GM19099 (cell line): ENCODE results near the gene NPBWR2.

Experiments
- POLR2A ChIP-seq: IDR thresholded peaks from 3 replicates; pipeline ENCODE4 v1.6.1; 2011; ENCODE audit warnings: low read depth; ENCODE audit not compliant: insufficient read length; ENCODE audit errors: extremely low read depth

The NPBWR2 gene

GRCh38 chr20:64106981-64107735, at the start of gene NPBWR2:
NPBWR2 (minus strand) TSS chr20:64107565; CDS start chr20:64106831, 734 bp downstream.
- no peak for TF ChIP-seq POLR2A

GRCh38 chr20:64156136-64156885, 48.9 kb upstream of the NPBWR2 start:
- no peak for TF ChIP-seq POLR2A

- TF ChIP-seq POLR2A, result no peak
These were observed 48.1 kb upstream of the NPBWR2 start for GRCh38 chr20:64155258-64156135.

DNA sequence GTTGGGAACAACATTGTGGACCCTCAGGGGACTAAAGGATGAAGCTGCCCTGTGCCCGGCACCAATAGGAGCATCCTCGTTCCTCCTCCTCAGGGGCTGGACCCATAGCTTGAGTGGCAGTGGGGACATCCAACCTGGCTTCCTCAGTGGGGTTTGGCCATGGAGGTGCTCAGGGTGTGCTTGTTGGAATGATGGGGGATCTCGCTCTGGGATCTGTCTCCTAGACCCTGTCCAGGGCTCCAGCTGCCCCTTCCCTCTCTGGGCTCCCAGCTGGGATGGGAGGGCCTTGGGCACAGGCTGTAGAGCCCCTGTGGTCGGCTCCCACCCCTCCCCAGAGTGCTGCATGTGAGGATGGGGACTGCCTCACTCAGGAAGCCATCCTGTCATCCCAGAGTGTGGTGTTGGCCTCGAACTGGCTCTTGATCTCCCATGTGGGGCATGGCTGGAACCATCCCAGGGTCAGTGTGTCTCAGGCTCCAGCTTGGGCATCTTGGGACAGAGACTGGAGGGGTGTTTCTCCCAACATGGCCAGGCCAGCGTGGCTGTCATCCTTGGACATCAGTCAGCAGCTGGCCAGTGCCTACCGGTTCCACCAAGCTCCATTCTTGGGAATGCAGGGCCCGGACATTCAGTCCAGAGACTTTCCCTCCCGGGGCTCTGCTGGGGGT, 47.4 kb upstream of the NPBWR2 start:
- no peak for TF ChIP-seq POLR2A

DNA sequence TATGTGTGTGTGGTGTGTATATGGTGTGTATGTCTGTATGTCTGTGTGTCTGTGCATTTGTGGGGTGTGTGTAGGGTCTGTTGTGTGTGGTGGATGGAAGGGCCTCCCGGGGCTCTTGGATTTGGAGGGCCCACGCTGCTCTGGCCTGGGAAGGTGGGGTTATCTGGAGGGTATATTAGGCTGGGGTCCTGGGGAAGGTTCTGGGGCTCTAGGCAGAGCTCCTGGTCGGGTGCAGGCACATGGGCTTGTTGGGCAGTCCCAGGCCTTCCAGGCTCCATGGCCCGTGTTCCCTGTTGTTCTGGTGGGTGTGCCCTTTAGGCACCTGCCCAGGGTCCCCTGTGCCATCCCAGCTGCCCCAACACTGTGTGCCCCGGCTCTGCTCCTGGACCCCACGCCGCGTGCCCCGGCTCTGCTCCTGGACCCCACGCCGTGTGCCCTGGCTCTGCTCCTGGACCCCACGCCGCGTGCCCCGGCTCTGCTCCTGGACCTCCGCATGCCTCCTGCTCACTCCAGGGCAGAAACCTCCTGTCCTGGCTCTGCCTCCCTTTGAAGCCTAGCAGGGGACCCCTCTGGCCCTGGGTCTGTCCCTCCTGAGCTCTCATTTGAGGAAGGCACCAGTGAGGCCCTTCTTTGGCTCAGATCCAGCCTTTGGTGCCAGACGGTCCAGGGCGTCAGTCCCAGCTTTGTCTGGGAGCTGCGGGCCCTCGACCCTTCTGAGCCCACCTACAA, 46.7 kb upstream of the NPBWR2 start:
- no peak for TF ChIP-seq POLR2A

DNA sequence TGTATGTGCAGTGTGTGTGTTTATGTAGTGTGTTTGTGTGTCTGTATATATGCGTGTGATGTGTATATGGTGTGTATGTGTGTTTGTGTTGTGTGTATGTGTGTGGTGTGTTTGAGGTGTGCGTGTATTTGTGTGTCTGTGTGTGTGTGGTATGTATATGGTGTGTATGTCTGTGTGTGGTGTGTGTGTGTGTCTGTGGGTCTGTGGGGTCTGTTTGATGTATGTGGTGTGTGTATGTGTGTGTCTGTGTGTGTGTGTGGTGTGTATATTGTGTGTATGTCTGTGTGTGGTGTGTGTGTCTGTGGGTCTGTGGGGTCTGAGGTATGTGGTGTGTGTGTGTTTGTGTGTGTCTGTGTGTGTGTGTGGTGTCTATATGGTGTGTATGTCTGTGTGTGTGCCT, 46.0 kb upstream of the NPBWR2 start:
- TF ChIP-seq POLR2A, result no peak

- TF ChIP-seq POLR2A, result no peak
These were observed 45.5 kb upstream of the NPBWR2 start for GRCh38 chr20:64152906-64153305.

GRCh38 chr20:64151633-64152530, 44.5 kb upstream of the NPBWR2 start:
- no peak for TF ChIP-seq POLR2A

- no peak for TF ChIP-seq POLR2A
These were observed 43.6 kb upstream of the NPBWR2 start for GRCh38 chr20:64150756-64151632.

DNA sequence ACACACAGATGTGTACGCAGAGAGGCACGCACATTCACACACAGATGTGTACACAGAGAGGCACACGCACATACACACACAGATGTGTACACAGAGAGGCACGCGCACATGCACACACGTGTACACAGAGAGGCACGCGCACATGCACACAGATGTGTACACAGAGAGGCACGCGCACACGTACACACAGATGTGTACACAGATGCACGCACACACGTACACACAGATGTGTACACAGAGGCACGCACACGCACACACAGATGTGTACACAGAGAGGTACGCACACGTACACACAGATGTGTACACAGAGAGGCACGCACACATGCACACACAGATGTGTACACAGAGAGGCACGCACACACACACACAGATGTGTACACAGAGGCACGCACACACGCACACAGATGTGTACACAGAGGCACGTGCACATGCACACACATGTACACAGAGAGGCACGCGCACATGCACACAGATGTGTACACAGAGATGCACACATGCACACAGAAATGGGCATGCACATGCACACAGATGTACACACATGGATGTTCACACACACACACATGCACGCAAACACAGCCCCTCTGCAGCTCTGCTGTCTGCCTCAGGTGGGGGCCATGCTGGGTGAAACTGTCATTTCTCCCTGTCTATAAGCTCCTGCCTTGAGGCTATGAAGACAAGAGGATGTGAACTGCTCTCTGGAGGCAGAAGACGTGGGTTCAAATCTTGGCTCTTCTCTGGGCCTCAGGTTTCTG, 42.6 kb upstream of the NPBWR2 start:
- TF ChIP-seq POLR2A, result no peak

DNA sequence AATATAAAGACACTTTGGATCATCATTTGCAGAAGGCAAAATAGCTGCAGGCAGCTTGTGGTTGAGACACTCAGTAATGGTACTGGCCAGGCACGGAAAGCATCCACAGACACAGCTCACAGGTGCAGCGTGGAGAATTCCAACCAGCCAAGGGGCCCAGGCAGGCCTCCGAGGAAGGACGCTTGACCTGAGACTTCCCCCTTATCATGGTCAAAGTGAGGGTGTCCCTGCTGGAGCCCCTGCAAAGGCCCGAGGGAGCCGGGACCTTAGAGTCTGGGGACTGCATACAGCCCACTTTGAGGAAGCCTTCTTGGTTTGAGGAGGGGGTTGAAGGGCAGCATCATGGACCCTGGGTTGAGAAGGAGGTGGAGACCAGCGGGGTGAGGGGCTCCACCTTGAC, 41.8 kb upstream of the NPBWR2 start:
- TF ChIP-seq POLR2A, result no peak

DNA sequence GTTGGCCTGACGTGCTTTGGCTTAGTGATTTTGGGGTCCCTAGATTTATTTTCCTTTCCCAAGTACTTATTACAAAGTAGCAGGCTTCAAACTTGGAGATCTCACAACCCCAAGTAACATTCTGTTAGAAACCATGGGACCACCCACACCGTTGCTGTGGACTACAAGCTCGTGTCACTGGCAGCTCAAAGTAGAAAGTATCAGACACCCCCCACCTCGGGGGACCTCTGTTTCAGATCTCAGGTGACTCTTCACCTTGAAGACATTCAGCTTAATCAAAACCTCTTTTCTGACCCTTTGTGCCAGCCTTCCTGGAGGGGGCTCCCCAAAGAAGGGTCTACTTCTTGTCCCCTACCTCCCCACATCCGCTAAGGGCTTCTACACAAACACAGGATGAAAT, 41.2 kb upstream of the NPBWR2 start:
- no peak for TF ChIP-seq POLR2A

DNA sequence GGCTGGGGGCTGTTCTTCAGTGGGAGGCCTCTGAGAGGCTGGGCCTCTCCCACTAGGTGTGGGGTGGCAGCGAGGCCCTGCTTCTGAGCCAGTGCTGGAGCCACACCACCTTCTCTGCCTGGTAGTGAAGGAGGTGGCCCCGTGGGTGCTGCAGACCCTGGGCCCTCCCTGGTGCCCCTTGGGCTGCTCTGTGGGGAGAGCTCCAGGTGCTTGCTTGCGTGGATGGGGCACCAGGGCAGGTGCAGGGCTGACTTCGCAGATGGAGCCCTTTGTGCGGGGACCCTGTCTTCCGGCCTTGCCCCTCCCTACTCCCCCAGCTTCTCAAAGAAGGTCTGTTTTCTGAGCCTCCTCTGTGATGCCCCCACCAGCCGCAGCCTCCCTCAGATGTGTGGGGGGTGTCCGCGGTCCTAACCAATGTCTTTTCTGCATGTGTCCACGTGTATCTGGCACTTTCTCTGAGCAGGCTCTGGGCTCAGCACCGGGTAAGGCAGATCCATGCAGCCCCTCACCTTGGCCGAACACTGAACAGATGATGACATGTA, 39.6 kb upstream of the NPBWR2 start:
- TF ChIP-seq POLR2A, result no peak
